ENCODE measurements around the gene MCF2L2. TPM values are rescaled to one million over a fixed set of nuclear protein-coding genes. Genes with fewer than 3 reads are reported as not detected.

The MCF2L2 gene
- total and polyA plus RNA-seq, 7 donors, result 0.99 to 5.0 (median 4.0) TPM; not detected in 1

DNA sequence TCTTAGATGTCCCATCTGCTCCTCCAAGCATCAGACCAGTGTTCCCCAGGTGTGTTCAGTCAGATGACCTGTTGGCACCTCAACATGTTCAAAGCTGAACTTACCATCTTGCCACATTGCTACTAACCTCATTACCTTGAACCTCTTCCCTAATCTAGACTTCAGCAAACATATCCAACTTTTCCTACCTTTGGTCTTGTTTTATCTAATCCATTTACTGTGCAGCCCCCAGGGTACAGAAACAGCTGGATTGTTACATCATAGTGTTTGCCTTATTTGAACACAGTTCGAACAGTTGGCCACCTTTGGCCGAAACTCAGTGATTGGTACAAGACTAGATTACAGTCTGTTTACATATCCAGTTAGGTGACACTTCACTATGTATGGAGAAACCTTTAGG lies 36.1 kb upstream of the MCF2L2 start:
- Histone ChIP-seq H3K4me1 (peaks cover 0 to 3% (median 2%) of the 10 kb centered on the region in 4 donors), H3K36me3 (no peaks in the 10 kb centered on the region), H3K27me3 (no peaks in the 10 kb centered on the region), H3K9me3 (no peaks in the 10 kb centered on the region), H3K4me3 (no peak overlapping the region), H3K27ac (no peak overlapping the region)
- no peak for DNase-seq
- TF ChIP-seq EP300 (IDR thresholded peaks at IDR 0.05), result no peak
- no peak for TF ChIP-seq POLR2AphosphoS5 (IDR thresholded peaks at IDR 0.05)
- TF ChIP-seq, protein P1, sequence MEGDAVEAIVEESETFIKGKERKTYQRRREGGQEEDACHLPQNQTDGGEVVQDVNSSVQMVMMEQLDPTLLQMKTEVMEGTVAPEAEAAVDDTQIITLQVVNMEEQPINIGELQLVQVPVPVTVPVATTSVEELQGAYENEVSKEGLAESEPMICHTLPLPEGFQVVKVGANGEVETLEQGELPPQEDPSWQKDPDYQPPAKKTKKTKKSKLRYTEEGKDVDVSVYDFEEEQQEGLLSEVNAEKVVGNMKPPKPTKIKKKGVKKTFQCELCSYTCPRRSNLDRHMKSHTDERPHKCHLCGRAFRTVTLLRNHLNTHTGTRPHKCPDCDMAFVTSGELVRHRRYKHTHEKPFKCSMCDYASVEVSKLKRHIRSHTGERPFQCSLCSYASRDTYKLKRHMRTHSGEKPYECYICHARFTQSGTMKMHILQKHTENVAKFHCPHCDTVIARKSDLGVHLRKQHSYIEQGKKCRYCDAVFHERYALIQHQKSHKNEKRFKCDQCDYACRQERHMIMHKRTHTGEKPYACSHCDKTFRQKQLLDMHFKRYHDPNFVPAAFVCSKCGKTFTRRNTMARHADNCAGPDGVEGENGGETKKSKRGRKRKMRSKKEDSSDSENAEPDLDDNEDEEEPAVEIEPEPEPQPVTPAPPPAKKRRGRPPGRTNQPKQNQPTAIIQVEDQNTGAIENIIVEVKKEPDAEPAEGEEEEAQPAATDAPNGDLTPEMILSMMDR (IDR thresholded peaks at IDR 0.05), result no peak
- TF ChIP-seq POLR2A (IDR thresholded peaks at IDR 0.05), result no peak
- intact Hi-C loops (cut with DNase I), result no loop called here
- 18 to 66% methylated on average over 2 of the region's 2 CpGs for WGBS, 2 donors

DNA sequence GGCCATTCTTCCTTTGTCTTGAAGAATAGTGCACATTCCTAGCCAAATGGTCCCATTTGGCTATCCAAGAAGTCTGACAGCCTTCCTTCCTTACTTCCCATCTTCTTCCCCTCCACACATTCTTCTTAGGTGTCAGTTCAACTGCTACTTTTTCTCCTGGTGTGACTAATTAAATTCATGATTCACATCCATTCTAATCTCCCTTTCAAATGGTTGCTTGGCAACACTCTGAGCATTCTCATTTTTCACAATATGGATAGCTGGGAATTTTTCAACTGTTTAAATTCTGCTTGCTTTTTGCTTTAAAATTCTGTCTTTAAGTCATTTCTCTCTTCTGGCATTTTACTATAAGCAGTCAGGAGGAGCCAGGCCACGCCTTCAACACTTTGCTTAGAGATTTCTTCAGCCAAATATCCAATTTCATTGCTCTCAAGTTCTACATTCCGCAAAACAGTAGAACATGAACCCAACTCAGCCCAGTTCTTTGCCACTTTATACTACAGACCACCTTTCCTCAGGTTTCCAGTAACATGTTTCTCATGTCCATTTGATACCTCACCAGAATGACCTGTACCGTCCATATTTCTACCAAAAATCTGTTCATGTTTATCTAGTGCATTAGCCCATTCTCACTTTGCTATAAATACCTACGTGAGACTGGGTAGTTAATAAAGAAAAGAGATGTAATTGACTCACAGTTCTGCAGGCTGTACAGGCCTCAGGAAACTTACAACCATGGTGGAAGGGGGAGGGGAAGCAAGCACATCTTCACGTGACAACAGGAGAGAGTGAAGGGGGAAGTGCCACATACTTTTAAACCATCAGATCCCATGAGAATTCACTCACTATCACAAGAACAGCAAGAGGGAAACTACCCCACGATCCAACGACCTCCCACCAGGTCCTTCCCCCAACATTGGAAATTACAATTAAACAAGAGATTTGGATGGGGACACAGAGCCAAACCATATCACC lies 31.9 kb upstream of the MCF2L2 start:
- H3K4me3 ChIP-seq, result no peak overlapping the region
- H3K36me3 ChIP-seq, result peaks cover 0 to 8% (median 0%) of the 10 kb centered on the region in 4 donors
- no peak overlapping the region for H3K27ac ChIP-seq
- TF ChIP-seq, protein P1 (IDR thresholded peaks at IDR 0.05), result no peak
- TF ChIP-seq POLR2AphosphoS5 (IDR thresholded peaks at IDR 0.05) (no peak), EP300 (IDR thresholded peaks at IDR 0.05) (no peak), POLR2A (IDR thresholded peaks at IDR 0.05) (no peak)
- intact Hi-C loops (cut with DNase I), result no loop called here
- WGBS, 2 donors, result 84 to 90% methylated on average over 7 of the region's 7 CpGs
- no peaks in the 10 kb centered on the region for H3K4me1 ChIP-seq
- no peaks in the 10 kb centered on the region for H3K27me3 ChIP-seq
- no peaks in the 10 kb centered on the region for H3K9me3 ChIP-seq
- DNase-seq, result no peak

DNA sequence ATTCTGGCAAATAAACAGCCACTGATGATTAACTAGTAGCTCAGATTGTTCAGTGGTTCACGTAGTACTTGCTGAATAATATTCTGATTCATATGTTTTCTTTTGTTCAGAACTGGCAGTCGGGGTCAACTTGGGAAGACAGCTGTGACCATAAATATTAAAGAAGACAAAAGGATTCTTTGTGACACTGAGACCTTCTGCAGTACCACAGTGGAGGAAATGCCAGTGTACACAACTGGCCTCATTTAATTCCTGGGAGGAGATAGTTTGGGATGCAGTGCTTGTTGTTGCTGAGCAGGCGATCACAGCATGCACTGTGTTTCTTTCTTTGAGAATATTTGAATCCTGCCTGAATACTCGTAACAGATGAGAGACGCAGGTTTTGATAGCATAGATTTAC lies 26.7 kb upstream of the MCF2L2 start:
- TF ChIP-seq EP300 (IDR thresholded peaks at IDR 0.05) (no peak), POLR2AphosphoS5 (IDR thresholded peaks at IDR 0.05) (no peak), POLR2A (IDR thresholded peaks at IDR 0.05) (no peak)
- TF ChIP-seq, protein P1 (IDR thresholded peaks at IDR 0.05), result no peak
- H3K27me3 ChIP-seq, result no peaks in the 10 kb centered on the region
- intact Hi-C loops (cut with DNase I), result no loop called here
- no peak overlapping the region for H3K4me3 ChIP-seq
- H3K27ac ChIP-seq, result no peak overlapping the region
- WGBS, 2 donors, result 88 to 90% methylated on average over 5 of the region's 5 CpGs
- peaks cover 0 to under 1% (median 0%) of the 10 kb centered on the region in 4 donors for H3K4me1 ChIP-seq
- H3K36me3 ChIP-seq, result peaks cover 0 to 43% (median 2%) of the 10 kb centered on the region in 4 donors
- no peak for DNase-seq
- no peaks in the 10 kb centered on the region for H3K9me3 ChIP-seq

DNA sequence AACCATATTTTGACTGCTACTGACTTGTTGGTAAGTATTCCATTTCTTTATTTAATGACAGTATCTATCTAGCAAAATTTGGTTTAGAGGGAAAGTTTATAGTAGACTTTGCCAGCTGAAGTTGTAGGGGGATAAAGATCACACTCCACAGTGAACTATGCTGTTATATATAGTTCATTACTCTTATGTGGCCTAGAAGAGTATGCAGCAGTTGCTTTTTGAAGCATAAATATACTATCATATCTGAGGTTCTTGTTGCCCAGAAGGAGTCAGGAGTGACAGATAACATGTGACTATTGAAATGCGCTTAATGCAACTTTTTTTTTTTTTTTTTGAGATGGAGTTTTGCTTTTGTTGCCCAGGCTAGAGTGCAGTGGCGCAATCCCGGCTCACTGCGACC lies 25.6 kb upstream of the MCF2L2 start:
- intact Hi-C loops (cut with DNase I), result no loop called here
- Histone ChIP-seq H3K9me3 (no peaks in the 10 kb centered on the region), H3K27ac (no peak overlapping the region), H3K4me3 (no peak overlapping the region), H3K4me1 (peaks cover 0 to 11% (median 5%) of the 10 kb centered on the region in 4 donors), H3K36me3 (peaks cover 0 to 43% (median 2%) of the 10 kb centered on the region in 4 donors), H3K27me3 (no peaks in the 10 kb centered on the region)
- 94 to 99% methylated on average over 4 of the region's 4 CpGs for WGBS, 2 donors
- TF ChIP-seq POLR2A (IDR thresholded peaks at IDR 0.05) (no peak), EP300 (IDR thresholded peaks at IDR 0.05) (no peak), POLR2AphosphoS5 (IDR thresholded peaks at IDR 0.05) (no peak)
- TF ChIP-seq, protein P1 (IDR thresholded peaks at IDR 0.05), result no peak
- no peak for DNase-seq
